ENCODE data around the gene IFI35. TPM values are rescaled to one million over a fixed set of nuclear protein-coding genes. Genes with fewer than 3 reads are reported as not detected.
A peak's percentile ranks its signal among the peaks of the same experiment; 100 is the strongest.
"Not testable (repeated sequence)": the region's sequence is repeated elsewhere in the genome, so short reads cannot be mapped to it uniquely, and the experiment has no call there.

The IFI35 gene
- total and polyA plus RNA-seq, 12 donors, result 7.0 to 61.6 (median 13.6) TPM

DNA sequence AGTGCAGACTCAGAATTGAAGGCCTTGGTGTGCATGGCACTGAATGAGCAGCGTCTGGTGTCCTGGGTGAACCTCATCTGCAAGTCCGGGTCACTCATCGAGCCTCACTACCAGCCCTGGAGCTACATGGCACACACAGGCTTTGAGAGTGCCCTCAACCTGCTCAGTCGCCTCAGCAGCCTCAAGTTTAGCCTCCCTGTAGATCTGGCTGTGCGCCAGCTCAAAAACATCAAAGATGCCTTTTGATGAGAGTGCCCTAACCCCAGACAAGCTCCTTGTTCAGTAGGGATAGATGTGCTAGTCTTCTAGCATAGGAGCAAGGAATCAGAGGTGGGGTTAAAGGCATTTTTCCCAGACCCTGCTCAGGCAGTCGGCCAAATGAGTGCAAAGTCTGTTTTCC lies 15.1 kb upstream of the IFI35 start:
- Histone ChIP-seq H3K27me3 (no peaks in the 10 kb centered on the region), H3K27ac (no peak overlapping the region), H3K4me3 (no peak overlapping the region), H3K4me1 (peaks cover 0 to 6% (median 0%) of the 10 kb centered on the region in 9 donors), H3K36me3 (peaks cover 0 to 86% (median 40%) of the 10 kb centered on the region in 9 donors), H3K9me3 (no peaks in the 10 kb centered on the region)
- WGBS, 2 donors, result 94 to 96% methylated on average over 6 of the region's 6 CpGs
- ATAC-seq (peak in 1 of 8 donors; percentile 11), DNase-seq (no peak)
- TF ChIP-seq, protein P1, sequence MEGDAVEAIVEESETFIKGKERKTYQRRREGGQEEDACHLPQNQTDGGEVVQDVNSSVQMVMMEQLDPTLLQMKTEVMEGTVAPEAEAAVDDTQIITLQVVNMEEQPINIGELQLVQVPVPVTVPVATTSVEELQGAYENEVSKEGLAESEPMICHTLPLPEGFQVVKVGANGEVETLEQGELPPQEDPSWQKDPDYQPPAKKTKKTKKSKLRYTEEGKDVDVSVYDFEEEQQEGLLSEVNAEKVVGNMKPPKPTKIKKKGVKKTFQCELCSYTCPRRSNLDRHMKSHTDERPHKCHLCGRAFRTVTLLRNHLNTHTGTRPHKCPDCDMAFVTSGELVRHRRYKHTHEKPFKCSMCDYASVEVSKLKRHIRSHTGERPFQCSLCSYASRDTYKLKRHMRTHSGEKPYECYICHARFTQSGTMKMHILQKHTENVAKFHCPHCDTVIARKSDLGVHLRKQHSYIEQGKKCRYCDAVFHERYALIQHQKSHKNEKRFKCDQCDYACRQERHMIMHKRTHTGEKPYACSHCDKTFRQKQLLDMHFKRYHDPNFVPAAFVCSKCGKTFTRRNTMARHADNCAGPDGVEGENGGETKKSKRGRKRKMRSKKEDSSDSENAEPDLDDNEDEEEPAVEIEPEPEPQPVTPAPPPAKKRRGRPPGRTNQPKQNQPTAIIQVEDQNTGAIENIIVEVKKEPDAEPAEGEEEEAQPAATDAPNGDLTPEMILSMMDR (IDR thresholded peaks at IDR 0.05), result no peak
- intact Hi-C loops (cut with DNase I), result no loop called here

DNA sequence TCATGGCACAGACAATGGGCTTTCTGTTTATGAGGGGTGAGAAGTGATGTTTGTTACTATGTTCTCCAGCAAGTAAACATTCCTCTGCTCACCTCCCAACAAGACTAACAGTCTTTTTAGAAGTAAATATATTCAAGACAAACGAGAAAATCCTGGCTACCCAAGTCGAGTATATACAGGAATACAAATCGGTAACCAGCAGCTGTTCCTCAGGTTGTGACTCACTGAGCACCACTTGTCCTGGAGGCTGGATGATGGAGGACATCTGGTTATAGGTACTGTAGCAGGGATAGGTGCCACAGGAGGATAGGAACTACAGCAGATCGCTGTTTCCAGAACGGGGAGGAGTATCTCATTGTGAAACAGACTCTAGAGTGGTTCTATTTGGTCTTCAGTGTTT lies 13.7 kb upstream of the IFI35 start:
- no peak overlapping the region for H3K4me3 ChIP-seq
- H3K27ac ChIP-seq, result no peak overlapping the region
- intact Hi-C loops (cut with DNase I), result no loop called here
- no peaks in the 10 kb centered on the region for H3K27me3 ChIP-seq
- peaks cover 0 to 72% (median 31%) of the 10 kb centered on the region in 9 donors for H3K36me3 ChIP-seq
- 88 to 90% methylated on average over 5 of the region's 5 CpGs for WGBS, 2 donors
- H3K9me3 ChIP-seq, result no peaks in the 10 kb centered on the region
- DNase-seq, result no peak
- H3K4me1 ChIP-seq, result peaks cover 0 to 9% (median 7%) of the 10 kb centered on the region in 9 donors
- no peak for ATAC-seq
- TF ChIP-seq, protein P1 (IDR thresholded peaks at IDR 0.05), result no peak

DNA sequence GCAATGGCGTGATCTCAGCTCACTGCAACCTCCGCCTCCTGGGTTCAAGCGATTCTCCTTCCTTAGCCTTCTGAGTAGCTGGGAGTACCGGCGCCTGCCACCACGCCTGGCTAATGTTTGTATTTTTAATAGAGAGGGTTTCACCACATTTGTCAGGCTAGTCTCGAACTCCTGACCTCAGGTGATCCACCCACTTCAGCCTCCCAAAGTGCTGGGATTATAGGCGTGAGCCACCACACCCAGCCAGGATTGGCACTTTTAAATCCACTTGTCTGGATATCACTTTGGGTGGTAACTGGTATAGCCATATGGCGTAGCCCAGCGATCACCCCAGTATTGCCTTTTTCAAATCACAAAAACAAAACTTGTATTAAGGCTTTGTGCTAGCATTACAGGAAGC lies 12.7 kb upstream of the IFI35 start:
- ATAC-seq, result not testable (repeated sequence)

DNA sequence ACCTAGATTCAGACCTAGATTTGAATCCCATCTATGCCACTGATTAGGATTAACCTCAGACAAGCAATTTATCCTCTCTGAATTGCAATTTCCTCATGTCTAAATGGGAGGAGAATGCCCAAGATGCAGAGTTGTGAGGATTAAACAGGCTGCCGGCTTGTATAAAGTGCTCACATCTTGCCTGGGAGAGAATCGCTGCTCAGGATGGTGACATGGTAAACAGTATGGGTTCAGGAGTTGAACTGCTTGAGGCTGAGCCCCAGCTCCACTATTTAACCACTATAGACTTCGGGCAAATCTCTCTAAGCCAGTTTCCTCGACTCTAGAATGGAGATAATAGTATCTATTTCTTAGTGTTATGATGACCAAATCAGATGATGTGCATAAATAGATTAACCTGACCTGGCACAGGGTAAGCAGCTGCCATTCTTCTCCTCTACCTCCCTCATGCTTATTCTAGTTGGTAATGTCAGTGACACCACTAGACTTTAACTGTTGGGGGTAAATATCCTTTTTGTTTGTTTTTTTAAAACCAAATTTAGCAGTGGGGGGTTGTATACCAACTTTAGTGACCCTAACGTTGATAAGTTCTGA lies 9.1 kb upstream of the IFI35 start:
- Histone ChIP-seq H3K36me3 (peaks cover 0 to 62% (median 28%) of the 10 kb centered on the region in 9 donors), H3K4me1 (peaks cover 5 to 43% (median 22%) of the 10 kb centered on the region in 9 donors), H3K9me3 (no peaks in the 10 kb centered on the region), H3K4me3 (peak overlapping the region in 8 of 10 donors; percentile 1 to 93 (median 80)), H3K27ac (peak overlapping the region in 9 of 10 donors; percentile 49 to 96 (median 89)), H3K27me3 (no peaks in the 10 kb centered on the region)
- WGBS, 2 donors, result 18 to 20% methylated on average over 5 of the region's 5 CpGs
- DNase-seq, result no peak
- TF ChIP-seq, protein P1 (IDR thresholded peaks at IDR 0.05), result no peak
- intact Hi-C loops (cut with DNase I), result loop anchor here in 1 of 10 donors (5.0 kb wide), 1 partner anchor 165 kb away; the partner anchor contains the start of gene PSME3
- ATAC-seq, result peak in 1 of 8 donors; percentile 2

More for the DNA sequence above, 12.7 kb upstream of the IFI35 start:
- H3K4me3 ChIP-seq; H3K27ac ChIP-seq; H3K9me3 ChIP-seq; DNase-seq; intact Hi-C loops (cut with DNase I); H3K27me3 ChIP-seq: not testable (repeated sequence)
- Histone ChIP-seq H3K36me3 (peaks cover 0 to 62% (median 28%) of the 10 kb centered on the region in 9 donors), H3K4me1 (peaks cover under 1 to 12% (median 9%) of the 10 kb centered on the region in 9 donors)
- WGBS, 2 donors, result 79 to 86% methylated on average over 10 of the region's 10 CpGs
